ENCODE data around the gene CORIN.
"Not testable (repeated sequence)": the region's sequence is repeated elsewhere in the genome, so short reads cannot be mapped to it uniquely, and the experiment has no call there.

- TF ChIP-seq CTCF (IDR thresholded peaks at IDR 0.05 in 2 of 3, conservative IDR thresholded peaks at IDR 0.05 in 1 of 3; ENCODE audit: borderline replicate concordance in 1 of 3, insufficient read depth in 1 of 3, low read depth in 2 of 3, low read length in 2 of 3); SP1 (IDR thresholded peaks at IDR 0.05; ENCODE audit: low read depth); EZH2 (IDR thresholded peaks at IDR 0.05); POLR2AphosphoS5 (IDR thresholded peaks at IDR 0.05; ENCODE audit: low read depth, low read length); REST (IDR thresholded peaks at IDR 0.05; ENCODE audit: low read depth): not testable (repeated sequence)
Measured at GRCh38 chr4:47753316-47753715, 84.6 kb downstream of the CORIN start.

All from HCT116 (cell line).